ENCODE measurements around the gene CNIH2. TPM values are rescaled to one million over a fixed set of nuclear protein-coding genes. Genes with fewer than 3 reads are reported as not detected.

CNIH2 gene
- polyA plus RNA-seq, 1 donor from 2014 or later, result 47.9 TPM

DNA sequence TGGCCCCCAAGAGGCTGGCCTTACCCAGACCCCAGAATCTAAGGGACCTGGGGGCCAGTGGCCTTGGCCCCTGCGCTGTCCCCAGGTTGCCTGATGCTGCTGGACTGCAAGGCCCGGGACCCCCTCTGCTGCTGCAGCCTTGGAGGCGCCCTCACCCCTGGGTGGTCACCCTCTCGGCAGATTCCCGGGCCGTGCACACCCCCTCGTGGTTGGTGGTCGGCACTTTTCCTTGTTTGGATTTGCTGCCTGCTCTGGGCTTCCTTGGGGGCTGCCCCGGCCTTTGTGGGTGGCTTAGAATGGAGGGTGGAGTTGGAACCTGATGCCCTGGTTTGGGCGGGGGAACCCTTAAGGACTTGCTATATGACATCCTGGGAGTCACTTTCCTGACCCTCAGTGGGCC is 53.0 kb downstream of the CNIH2 start:
- no peaks in the 10 kb centered on the region for H3K79me2 ChIP-seq (replicated peaks; ENCODE audit: insufficient read depth, low read length)

DNA sequence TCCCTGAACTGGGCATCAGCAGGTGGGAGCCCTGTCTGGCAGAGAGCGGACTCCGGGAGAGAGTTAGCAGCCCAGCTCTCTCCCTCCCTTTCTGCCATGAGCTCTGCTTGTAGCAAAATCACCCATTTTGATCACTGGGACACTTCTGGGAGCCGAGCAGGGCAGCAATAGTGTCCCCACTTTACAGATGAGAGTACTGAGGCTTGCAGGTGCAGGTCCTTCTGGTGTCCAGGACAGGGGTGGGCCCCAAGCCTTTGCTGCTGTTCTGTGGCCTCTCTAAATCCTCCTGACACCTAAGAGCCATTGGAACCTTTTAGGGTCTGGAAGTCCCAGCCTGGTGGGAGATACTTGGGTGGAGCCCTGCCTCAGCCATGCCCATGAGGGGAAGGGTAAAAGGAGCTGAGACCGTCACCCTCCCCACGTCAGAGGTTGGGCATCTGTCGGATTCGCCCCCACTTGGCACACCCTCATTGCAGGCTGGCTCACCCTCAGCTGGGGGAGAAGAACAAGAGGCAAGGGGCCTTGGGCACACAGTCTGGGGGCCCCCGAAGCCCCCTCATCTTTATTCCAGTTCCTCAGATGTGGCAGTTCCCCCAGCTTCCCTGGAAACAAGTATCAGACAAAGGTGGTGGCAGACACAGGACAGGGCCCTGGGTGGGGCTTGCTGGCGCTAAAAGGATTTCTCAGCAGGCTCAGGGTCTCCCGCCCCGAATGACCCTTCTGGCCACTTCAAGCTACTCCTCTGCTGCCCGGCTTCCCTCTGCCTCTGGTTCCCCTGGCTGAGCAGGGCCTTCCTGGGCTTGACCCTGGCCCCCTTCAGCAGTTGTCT is 53.8 kb downstream of the CNIH2 start:
- Histone ChIP-seq H3K4me2 (ENCODE audit: low read length) (no peak overlapping the region), H3K36me3 (ENCODE audit: insufficient read depth, low read length) (no peaks in the 10 kb centered on the region), H2AFZ (ENCODE audit: low read depth, low read length) (no peak overlapping the region), H3K27me3 (ENCODE audit: insufficient read depth, low read depth, low read length) (no peaks in the 10 kb centered on the region), H3F3A (ENCODE audit: insufficient read depth, low read length, poor library complexity, severe bottlenecking) (no peaks in the 10 kb centered on the region), H3K9ac (ENCODE audit: low read length) (no peak overlapping the region), H3K4me3 (ENCODE audit: low read length) (no peak overlapping the region), H3K79me2 (replicated peaks; ENCODE audit: insufficient read depth, low read length) (no peaks in the 10 kb centered on the region), H3K27ac (ENCODE audit: low read length) (no peak overlapping the region), H4K20me1 (ENCODE audit: insufficient read depth) (no peaks in the 10 kb centered on the region), H3K9me3 (ENCODE audit: low read length) (no peaks in the 10 kb centered on the region), H3K9me2 (ENCODE audit: insufficient read depth, low read length) (no peaks in the 10 kb centered on the region)
- TF ChIP-seq MXI1 (conservative IDR thresholded peaks at IDR 0.05; ENCODE audit: poor library complexity, severe bottlenecking) (no peak), SMC3 (conservative IDR thresholded peaks at IDR 0.05; ENCODE audit: poor library complexity) (no peak), EP300 (conservative IDR thresholded peaks at IDR 0.05; ENCODE audit: poor library complexity, severe bottlenecking) (no peak), POLR2AphosphoS5 (IDR thresholded peaks at IDR 0.05) (no peak), RAD21 (conservative IDR thresholded peaks at IDR 0.05) (no peak), EZH2 (IDR thresholded peaks at IDR 0.05; ENCODE audit: borderline replicate concordance, insufficient read depth, low read length, poor library complexity, severe bottlenecking) (no peak), TAF1 (IDR thresholded peaks at IDR 0.05; ENCODE audit: low read depth) (no peak)
- TF ChIP-seq, protein P1, sequence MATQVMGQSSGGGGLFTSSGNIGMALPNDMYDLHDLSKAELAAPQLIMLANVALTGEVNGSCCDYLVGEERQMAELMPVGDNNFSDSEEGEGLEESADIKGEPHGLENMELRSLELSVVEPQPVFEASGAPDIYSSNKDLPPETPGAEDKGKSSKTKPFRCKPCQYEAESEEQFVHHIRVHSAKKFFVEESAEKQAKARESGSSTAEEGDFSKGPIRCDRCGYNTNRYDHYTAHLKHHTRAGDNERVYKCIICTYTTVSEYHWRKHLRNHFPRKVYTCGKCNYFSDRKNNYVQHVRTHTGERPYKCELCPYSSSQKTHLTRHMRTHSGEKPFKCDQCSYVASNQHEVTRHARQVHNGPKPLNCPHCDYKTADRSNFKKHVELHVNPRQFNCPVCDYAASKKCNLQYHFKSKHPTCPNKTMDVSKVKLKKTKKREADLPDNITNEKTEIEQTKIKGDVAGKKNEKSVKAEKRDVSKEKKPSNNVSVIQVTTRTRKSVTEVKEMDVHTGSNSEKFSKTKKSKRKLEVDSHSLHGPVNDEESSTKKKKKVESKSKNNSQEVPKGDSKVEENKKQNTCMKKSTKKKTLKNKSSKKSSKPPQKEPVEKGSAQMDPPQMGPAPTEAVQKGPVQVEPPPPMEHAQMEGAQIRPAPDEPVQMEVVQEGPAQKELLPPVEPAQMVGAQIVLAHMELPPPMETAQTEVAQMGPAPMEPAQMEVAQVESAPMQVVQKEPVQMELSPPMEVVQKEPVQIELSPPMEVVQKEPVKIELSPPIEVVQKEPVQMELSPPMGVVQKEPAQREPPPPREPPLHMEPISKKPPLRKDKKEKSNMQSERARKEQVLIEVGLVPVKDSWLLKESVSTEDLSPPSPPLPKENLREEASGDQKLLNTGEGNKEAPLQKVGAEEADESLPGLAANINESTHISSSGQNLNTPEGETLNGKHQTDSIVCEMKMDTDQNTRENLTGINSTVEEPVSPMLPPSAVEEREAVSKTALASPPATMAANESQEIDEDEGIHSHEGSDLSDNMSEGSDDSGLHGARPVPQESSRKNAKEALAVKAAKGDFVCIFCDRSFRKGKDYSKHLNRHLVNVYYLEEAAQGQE (IDR thresholded peaks at IDR 0.05; ENCODE audit: borderline replicate concordance), result no peak
- TF ChIP-seq, protein P2, sequence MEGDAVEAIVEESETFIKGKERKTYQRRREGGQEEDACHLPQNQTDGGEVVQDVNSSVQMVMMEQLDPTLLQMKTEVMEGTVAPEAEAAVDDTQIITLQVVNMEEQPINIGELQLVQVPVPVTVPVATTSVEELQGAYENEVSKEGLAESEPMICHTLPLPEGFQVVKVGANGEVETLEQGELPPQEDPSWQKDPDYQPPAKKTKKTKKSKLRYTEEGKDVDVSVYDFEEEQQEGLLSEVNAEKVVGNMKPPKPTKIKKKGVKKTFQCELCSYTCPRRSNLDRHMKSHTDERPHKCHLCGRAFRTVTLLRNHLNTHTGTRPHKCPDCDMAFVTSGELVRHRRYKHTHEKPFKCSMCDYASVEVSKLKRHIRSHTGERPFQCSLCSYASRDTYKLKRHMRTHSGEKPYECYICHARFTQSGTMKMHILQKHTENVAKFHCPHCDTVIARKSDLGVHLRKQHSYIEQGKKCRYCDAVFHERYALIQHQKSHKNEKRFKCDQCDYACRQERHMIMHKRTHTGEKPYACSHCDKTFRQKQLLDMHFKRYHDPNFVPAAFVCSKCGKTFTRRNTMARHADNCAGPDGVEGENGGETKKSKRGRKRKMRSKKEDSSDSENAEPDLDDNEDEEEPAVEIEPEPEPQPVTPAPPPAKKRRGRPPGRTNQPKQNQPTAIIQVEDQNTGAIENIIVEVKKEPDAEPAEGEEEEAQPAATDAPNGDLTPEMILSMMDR (IDR thresholded peaks at IDR 0.05; ENCODE audit: poor library complexity, severe bottlenecking), result no peak

More for the DNA sequence above, 53.0 kb downstream of the CNIH2 start:
- H4K20me1 ChIP-seq (ENCODE audit: insufficient read depth), result no peaks in the 10 kb centered on the region
- H3K9me2 ChIP-seq (ENCODE audit: insufficient read depth, low read length), result no peaks in the 10 kb centered on the region
- no peaks in the 10 kb centered on the region for H3K27me3 ChIP-seq (ENCODE audit: insufficient read depth, low read depth, low read length)
- H3F3A ChIP-seq (ENCODE audit: insufficient read depth, low read length, poor library complexity, severe bottlenecking), result no peaks in the 10 kb centered on the region
- no peak overlapping the region for H3K4me2 ChIP-seq (ENCODE audit: low read length)
- no peak overlapping the region for H3K27ac ChIP-seq (ENCODE audit: low read length)
- H3K4me3 ChIP-seq (ENCODE audit: low read length), result no peak overlapping the region
- H3K9ac ChIP-seq (ENCODE audit: low read length), result no peak overlapping the region
- H3K36me3 ChIP-seq (ENCODE audit: insufficient read depth, low read length), result no peaks in the 10 kb centered on the region
- H3K9me3 ChIP-seq (ENCODE audit: low read length), result no peaks in the 10 kb centered on the region
- H2AFZ ChIP-seq (ENCODE audit: low read depth, low read length), result no peak overlapping the region
- TF ChIP-seq EP300 (conservative IDR thresholded peaks at IDR 0.05; ENCODE audit: poor library complexity, severe bottlenecking) (no peak), MXI1 (conservative IDR thresholded peaks at IDR 0.05; ENCODE audit: poor library complexity, severe bottlenecking) (no peak), POLR2AphosphoS5 (IDR thresholded peaks at IDR 0.05) (no peak), TAF1 (IDR thresholded peaks at IDR 0.05; ENCODE audit: low read depth) (no peak), SMC3 (conservative IDR thresholded peaks at IDR 0.05; ENCODE audit: poor library complexity) (no peak), RAD21 (conservative IDR thresholded peaks at IDR 0.05) (no peak), EZH2 (IDR thresholded peaks at IDR 0.05; ENCODE audit: borderline replicate concordance, insufficient read depth, low read length, poor library complexity, severe bottlenecking) (no peak)
- TF ChIP-seq, protein P1 (IDR thresholded peaks at IDR 0.05; ENCODE audit: borderline replicate concordance), result no peak
- TF ChIP-seq, protein P2 (IDR thresholded peaks at IDR 0.05; ENCODE audit: poor library complexity, severe bottlenecking), result no peak

Data from neural cell (in vitro differentiated cells).